ENCODE measurements around the gene HIBADH. TPM values are rescaled to one million over a fixed set of nuclear protein-coding genes. Genes with fewer than 3 reads are reported as not detected.

The HIBADH gene
- total and polyA plus RNA-seq, 2 of the 4 experiments (the other 2 are of a cell fraction): 36.6 to 52.5 TPM

GRCh38 chr7:27522566-27522965, 140.1 kb downstream of the HIBADH start:
- peaks cover 4% of the 10 kb centered on the region; the same call in 1 of the 2 replicates for H3K4me1 ChIP-seq (ENCODE audit: control insufficient read depth, insufficient read depth, low read length)
- H3K56ac ChIP-seq (ENCODE audit: extremely low read depth, insufficient read depth, low read length): no peak overlapping the region
- H3K27me3 ChIP-seq (ENCODE audit: control insufficient read depth, insufficient read depth, low read length): no peaks in the 10 kb centered on the region
- in situ Hi-C loops (cut with MboI; ENCODE audit: low sequenced_read_pairs) (no loop called here), intact Hi-C loops (cut with micrococcal nuclease) (no loop called here), dilution Hi-C loops (cut with HindIII; ENCODE audit: low sequenced_read_pairs, unreplicated experiment) (no loop called here)
- BruUV-seq (replicated peaks): no TSS peak
- no peak overlapping the region for H2BK20ac ChIP-seq (ENCODE audit: low read depth, low read length)
- no peaks in the 10 kb centered on the region for H3K79me1 ChIP-seq (ENCODE audit: low read depth in 1 of 2, low read length in 2 of 2)
- H3K23ac ChIP-seq (ENCODE audit: low read depth, low read length): no peak overlapping the region
- H3K4me3 ChIP-seq (ENCODE audit: insufficient read depth, low read depth, low read length): no peak overlapping the region
- no peak overlapping the region for H2AK9ac ChIP-seq (replicated peaks; ENCODE audit: low read depth, low read length, poor library complexity)
- H3K18ac ChIP-seq (ENCODE audit: low read depth, low read length): no peak overlapping the region
- H2BK15ac ChIP-seq (ENCODE audit: low read depth, low read length): no peak overlapping the region
- ChIA-PET POLR2A (ENCODE audit: unreplicated experiment) (no interaction called here), CTCF (no interaction called here)
- WGBS, 2 experiments (ENCODE audit: extremely low coverage in 2 of 2, insufficient read length in 1 of 2): no CpG with 5 or more reads among the region's 2 CpGs
- H4K20me1 ChIP-seq (ENCODE audit: insufficient read depth, low read length): no peaks in the 10 kb centered on the region; the same call in 1 of the 2 replicates
- H2BK5ac ChIP-seq (ENCODE audit: low read depth, low read length, poor library complexity, severe bottlenecking): no peak overlapping the region
- DNase-seq (no peak), ATAC-seq (ENCODE audit: low read depth) (no peak)
- no peak overlapping the region for H4K8ac ChIP-seq (ENCODE audit: low read depth in 2 of 2, low read length in 2 of 2)
- H4K5ac ChIP-seq (ENCODE audit: low read depth, low read length): no peak overlapping the region
- H3K27ac ChIP-seq (ENCODE audit: insufficient read depth, low read length): no peak overlapping the region
- no peak overlapping the region for H3K9ac ChIP-seq (ENCODE audit: low read depth, low read length)
- no peak overlapping the region for H3K4ac ChIP-seq (ENCODE audit: low read depth, low read length)
- no peaks in the 10 kb centered on the region for H3K9me3 ChIP-seq (ENCODE audit: control insufficient read depth, insufficient read depth, low read length)
- H2BK120ac ChIP-seq (ENCODE audit: low read depth, low read length): no peak overlapping the region
- no peak overlapping the region for H2AFZ ChIP-seq (replicated peaks; ENCODE audit: low read length, poor library complexity)
- TF ChIP-seq RAD21 (IDR thresholded peaks at IDR 0.05; ENCODE audit: low read length): no peak
- peaks cover 6% of the 10 kb centered on the region; the same call in 1 of the 2 replicates for H3K9me1 ChIP-seq (ENCODE audit: insufficient read depth, low read length)
- no peak overlapping the region for H3K4me2 ChIP-seq (ENCODE audit: low read depth, low read length)
- no peak overlapping the region for H3K14ac ChIP-seq (replicated peaks; ENCODE audit: low read depth, low read length)
- no peak overlapping the region for H4K91ac ChIP-seq (ENCODE audit: insufficient read depth, low read depth, low read length)
- H3K36me3 ChIP-seq (ENCODE audit: control insufficient read depth, insufficient read depth, low read length): peaks cover 6% of the 10 kb centered on the region
- H2AK5ac ChIP-seq (ENCODE audit: low read depth, low read length): no peak overlapping the region

All from IMR-90 (cell line).